ENCODE measurements around the gene CHURC1. TPM values are rescaled to one million over a fixed set of nuclear protein-coding genes. Genes with fewer than 3 reads are reported as not detected.

The CHURC1 gene
- total and polyA plus RNA-seq, 11 donors = 51.0 to 106 (median 72.3) TPM

- 90 to 92% (median 91%) methylated on average over 8 of the region's 8 CpGs for WGBS, 4 donors
- H3K4me3 ChIP-seq = no peak overlapping the region
- H3K9me3 ChIP-seq = no peaks in the 10 kb centered on the region
- DNase-seq = no peak
- peak overlapping the region; percentile 73 to 99 (median 87) for H3K27ac ChIP-seq
- intact Hi-C loops (cut with DNase I) = no loop called here
- no peaks in the 10 kb centered on the region for H3K27me3 ChIP-seq
- TF ChIP-seq CTCF (IDR thresholded peaks at IDR 0.05) (no peak), POLR2A (IDR thresholded peaks at IDR 0.05) (no peak)
- H3K36me3 ChIP-seq = peaks cover 0 to 16% (median 8%) of the 10 kb centered on the region in 9 donors
- H3K4me1 ChIP-seq = peaks cover 0 to 56% (median 17%) of the 10 kb centered on the region in 12 donors
- ATAC-seq = peak in 2 of 4 donors; percentile 0 to 1
Measured at GRCh38 chr14:64951291-64951690, 37.0 kb downstream of the CHURC1 start.

DNA sequence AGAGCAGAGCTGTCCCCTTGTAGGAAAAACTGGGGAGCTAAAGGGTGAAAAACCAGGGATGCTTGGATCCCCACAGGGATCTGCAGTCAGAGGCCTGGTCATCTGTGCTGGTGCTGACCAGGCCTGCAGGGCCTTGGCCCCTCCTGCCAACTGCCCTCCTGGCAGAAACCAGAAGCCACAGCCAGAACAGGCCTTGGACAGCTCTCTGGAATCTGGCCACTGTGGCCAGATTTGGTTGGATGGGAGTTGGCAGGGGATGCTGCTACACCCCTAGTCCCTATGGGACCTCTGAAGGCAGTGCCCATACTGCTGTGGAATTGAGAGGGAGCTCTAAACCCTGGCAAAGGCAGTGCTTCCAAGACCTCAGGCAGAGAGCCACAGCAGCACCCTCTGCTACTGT is 37.5 kb downstream of the CHURC1 start:
- H3K27me3 ChIP-seq = no peaks in the 10 kb centered on the region
- ATAC-seq (peak; percentile 19 to 61 (median 30)), DNase-seq (peak in 4 of 5 donors; percentile 39 to 58 (median 45))
- peaks cover 0 to 13% (median 8%) of the 10 kb centered on the region in 9 donors for H3K36me3 ChIP-seq
- intact Hi-C loops (cut with DNase I) = no loop called here
- no peaks in the 10 kb centered on the region for H3K9me3 ChIP-seq
- TF ChIP-seq CTCF (IDR thresholded peaks at IDR 0.05) (no peak), POLR2A (IDR thresholded peaks at IDR 0.05) (no peak)
- peak overlapping the region; percentile 73 to 99 (median 87) for H3K27ac ChIP-seq
- H3K4me3 ChIP-seq = no peak overlapping the region
- peaks cover 0 to 56% (median 17%) of the 10 kb centered on the region in 12 donors for H3K4me1 ChIP-seq

DNA sequence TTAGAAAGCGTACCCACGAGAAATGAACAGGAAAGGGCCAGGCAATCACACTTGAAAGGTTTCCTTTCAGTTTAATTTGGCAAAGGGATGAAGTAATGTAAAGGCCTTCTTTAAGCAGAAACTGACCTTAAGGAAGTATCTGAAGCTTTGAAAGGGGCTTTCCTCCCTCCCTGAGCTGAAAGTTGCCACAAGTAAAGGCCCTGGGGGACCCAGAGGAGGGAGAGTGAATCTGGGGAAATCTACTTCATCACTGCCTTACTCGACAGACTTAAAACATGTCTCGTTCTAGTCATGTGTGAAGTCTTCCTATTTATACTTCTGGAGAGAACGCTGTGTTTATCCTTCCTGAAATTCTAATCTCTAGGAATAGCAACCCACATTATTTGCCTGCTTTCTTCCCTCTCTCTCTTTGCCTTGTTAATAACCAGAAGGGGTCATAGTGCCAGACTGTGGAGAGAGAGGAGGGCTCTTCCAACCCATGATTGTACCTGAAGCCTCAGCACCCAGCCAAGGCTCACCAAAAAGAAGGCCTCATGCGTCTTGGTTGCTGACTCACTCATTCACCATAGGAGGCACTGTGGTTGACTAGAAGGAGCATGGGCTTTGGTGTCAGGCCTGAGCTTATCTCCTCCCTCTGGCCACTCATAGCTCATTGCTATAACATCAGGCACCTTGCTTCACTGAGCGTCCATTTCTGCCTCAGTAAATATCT is 38.5 kb downstream of the CHURC1 start:
- peaks cover 0 to 11% (median 5%) of the 10 kb centered on the region in 9 donors for H3K36me3 ChIP-seq
- H3K27me3 ChIP-seq = no peaks in the 10 kb centered on the region
- no peak for ATAC-seq
- DNase-seq = no peak
- H3K9me3 ChIP-seq = no peaks in the 10 kb centered on the region
- peak overlapping the region in 9 of 12 donors; percentile 73 to 99 (median 88) for H3K27ac ChIP-seq
- WGBS, 4 donors = 60 to 69% (median 65%) methylated on average over 7 of the region's 7 CpGs
- H3K4me3 ChIP-seq = no peak overlapping the region
- peaks cover 0 to 56% (median 17%) of the 10 kb centered on the region in 12 donors for H3K4me1 ChIP-seq
- TF ChIP-seq POLR2A (IDR thresholded peaks at IDR 0.05) (no peak), CTCF (IDR thresholded peaks at IDR 0.05) (peak in 1 of 12 donors; percentile 2)
- intact Hi-C loops (cut with DNase I) = no loop called here

DNA sequence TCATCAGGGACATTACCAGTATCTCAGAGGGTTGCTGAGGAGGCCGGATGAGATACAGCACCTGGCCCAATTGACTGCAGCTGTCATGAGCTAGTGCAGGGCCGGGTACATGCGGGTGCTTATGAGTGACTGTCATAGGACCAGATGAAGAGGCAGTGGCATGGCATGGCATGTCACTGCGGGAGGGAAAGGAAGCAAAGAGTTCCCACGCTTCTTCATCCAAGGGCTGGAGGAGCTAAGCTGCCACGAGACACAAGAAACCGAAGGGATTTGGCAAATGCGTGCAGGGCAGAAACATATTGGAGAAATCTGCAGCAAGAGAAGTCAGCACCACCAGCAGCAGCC is 39.0 kb downstream of the CHURC1 start:
- Histone ChIP-seq H3K36me3 (peaks cover 0 to 10% (median 2%) of the 10 kb centered on the region in 9 donors), H3K4me1 (peaks cover 0 to 51% (median 17%) of the 10 kb centered on the region in 12 donors), H3K27me3 (no peaks in the 10 kb centered on the region), H3K4me3 (no peak overlapping the region), H3K9me3 (no peaks in the 10 kb centered on the region), H3K27ac (peak overlapping the region in 3 of 12 donors; percentile 83 to 91 (median 86))
- ATAC-seq = no peak
- 84 to 90% (median 86%) methylated on average over 8 of the region's 8 CpGs for WGBS, 4 donors
- TF ChIP-seq CTCF (IDR thresholded peaks at IDR 0.05) (no peak), POLR2A (IDR thresholded peaks at IDR 0.05) (no peak)
- intact Hi-C loops (cut with DNase I) = no loop called here
- DNase-seq = no peak
